OCI-LY7 (cell line): Measurements from ENCODE around the gene SPATS2L.

Source experiments
- EZH2phosphoT487 ChIP-seq: fragments of 200-600 bp; sonication (generic); IDR thresholded peaks from 2 replicates; pipeline ENCODE4 v1.6.1; 2018; ENCODE audit warnings: low read depth, borderline replicate concordance, mild to moderate bottlenecking, mixed run types, antibody characterized with exemption, low read length, moderate library complexity, mixed read lengths
- TF ChIP-seq, protein P1 (sequence below): fragments of 200-600 bp; sonication (generic); conservative IDR thresholded peaks from 2 replicates; pipeline ENCODE4 v1.5.1; 2014; ENCODE audit warnings: mild to moderate bottlenecking, antibody characterized with exemption, low read length, moderate library complexity, mixed read lengths

DNA sequence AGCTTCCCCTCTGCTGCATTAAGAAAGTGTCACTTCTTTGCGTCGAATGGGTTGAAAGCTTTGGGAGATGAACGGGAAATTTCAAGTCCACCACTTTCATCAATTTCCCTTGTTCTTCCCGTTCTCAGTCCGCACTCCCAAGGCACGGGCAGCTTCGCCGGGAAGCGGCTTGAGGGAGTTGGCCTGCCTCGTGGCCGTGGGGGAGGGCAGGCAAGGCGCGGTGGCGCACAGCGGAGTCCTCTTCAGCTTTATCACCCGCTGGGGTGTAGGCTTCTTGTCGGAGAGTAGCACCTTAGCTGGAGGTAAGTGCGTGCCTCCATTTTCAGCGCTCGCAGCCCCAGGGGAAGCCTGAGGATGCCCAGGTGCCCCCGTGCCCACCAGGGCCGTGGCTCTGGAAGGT lies 183.5 kb downstream of the SPATS2L start:
- TF ChIP-seq, protein P1, sequence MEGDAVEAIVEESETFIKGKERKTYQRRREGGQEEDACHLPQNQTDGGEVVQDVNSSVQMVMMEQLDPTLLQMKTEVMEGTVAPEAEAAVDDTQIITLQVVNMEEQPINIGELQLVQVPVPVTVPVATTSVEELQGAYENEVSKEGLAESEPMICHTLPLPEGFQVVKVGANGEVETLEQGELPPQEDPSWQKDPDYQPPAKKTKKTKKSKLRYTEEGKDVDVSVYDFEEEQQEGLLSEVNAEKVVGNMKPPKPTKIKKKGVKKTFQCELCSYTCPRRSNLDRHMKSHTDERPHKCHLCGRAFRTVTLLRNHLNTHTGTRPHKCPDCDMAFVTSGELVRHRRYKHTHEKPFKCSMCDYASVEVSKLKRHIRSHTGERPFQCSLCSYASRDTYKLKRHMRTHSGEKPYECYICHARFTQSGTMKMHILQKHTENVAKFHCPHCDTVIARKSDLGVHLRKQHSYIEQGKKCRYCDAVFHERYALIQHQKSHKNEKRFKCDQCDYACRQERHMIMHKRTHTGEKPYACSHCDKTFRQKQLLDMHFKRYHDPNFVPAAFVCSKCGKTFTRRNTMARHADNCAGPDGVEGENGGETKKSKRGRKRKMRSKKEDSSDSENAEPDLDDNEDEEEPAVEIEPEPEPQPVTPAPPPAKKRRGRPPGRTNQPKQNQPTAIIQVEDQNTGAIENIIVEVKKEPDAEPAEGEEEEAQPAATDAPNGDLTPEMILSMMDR = no peak
- TF ChIP-seq EZH2phosphoT487 = no peak
